ENCODE data around the gene SHISA5.
A peak's percentile ranks its signal among the peaks of the same experiment; 100 is the strongest.

Gene SHISA5

GRCh38 chr3:48456456-48456855 is 47.5 kb downstream of the SHISA5 start:
- DNase-seq = no peak

- DNase-seq = peak; percentile 34 to 69
Observed at GRCh38 chr3:48451270-48451669, 52.7 kb downstream of the SHISA5 start.

GRCh38 chr3:48446425-48447193 is 57.4 kb downstream of the SHISA5 start, which contains the start of gene ATRIP:
Gene ATRIP (plus strand): TSS chr3:48446737. CDS start chr3:48446846, 109 bp downstream.
- DNase-seq = peak; percentile 34 to 50

- DNase-seq = no peak
Observed at GRCh38 chr3:48446043-48446424, 57.9 kb downstream of the SHISA5 start.

GRCh38 chr3:48445277-48445882 is 58.6 kb downstream of the SHISA5 start:
- DNase-seq = no peak

- DNase-seq = no peak
Observed at GRCh38 chr3:48441940-48442339, 62.0 kb downstream of the SHISA5 start.

GRCh38 chr3:48440590-48440958 is 63.4 kb downstream of the SHISA5 start:
- no peak for DNase-seq

GRCh38 chr3:48439820-48440589 is 64.0 kb downstream of the SHISA5 start, which contains the start of the genes CCDC51 and TMA7:
Gene CCDC51 (minus strand): TSS chr3:48440119. CDS start chr3:48435128, 4,991 bp downstream.
Gene TMA7 (plus strand): TSS chr3:48440257. CDS start chr3:48440297, 40 bp downstream.
- peak; percentile 78 to 90 for DNase-seq

- no peak for DNase-seq
Observed at GRCh38 chr3:48437812-48438211, 66.2 kb downstream of the SHISA5 start.

GRCh38 chr3:48436855-48437254 is 67.1 kb downstream of the SHISA5 start:
- no peak for DNase-seq

- no peak for DNase-seq
Observed at GRCh38 chr3:48436477-48436787, 67.5 kb downstream of the SHISA5 start.

GRCh38 chr3:48435774-48436476 is 68.0 kb downstream of the SHISA5 start:
- DNase-seq = peak; percentile 14 to 46

GRCh38 chr3:48435223-48435595 is 68.8 kb downstream of the SHISA5 start:
- DNase-seq = no peak

- no peak for DNase-seq
Observed at GRCh38 chr3:48434591-48435222, 69.3 kb downstream of the SHISA5 start.

GRCh38 chr3:48433472-48434118 is 70.4 kb downstream of the SHISA5 start:
- no peak for DNase-seq

- DNase-seq = no peak
Observed at GRCh38 chr3:48432411-48433371, 71.3 kb downstream of the SHISA5 start.

GRCh38 chr3:48431224-48432029 is 72.5 kb downstream of the SHISA5 start:
- DNase-seq = no peak

GRCh38 chr3:48430708-48431101 is 73.3 kb downstream of the SHISA5 start:
- no peak for DNase-seq

GRCh38 chr3:48429960-48430707 is 73.8 kb downstream of the SHISA5 start, which contains the start of gene PLXNB1:
Gene PLXNB1 (minus strand): TSS chr3:48430086. CDS start chr3:48424611, 5,475 bp downstream.
- peak in 1 of 2 experiments; percentile 17 for DNase-seq
